IPS-18a (cell line): ENCODE measurements around the gene DPPA3.
"Not testable (repeated sequence)": the region's sequence is repeated elsewhere in the genome, so short reads cannot be mapped to it uniquely, and the experiment has no call there.

Experiments
- H3K27ac ChIP-seq: one replicate; pipeline ENCODE4 v1.5.1; 2013; ENCODE audit warnings: low read length
- H3K27me3 ChIP-seq: one replicate; pipeline ENCODE4 v1.6.1; 2013; ENCODE audit warnings: mild to moderate bottlenecking, low read length; ENCODE audit not compliant: control insufficient read depth, insufficient read depth
- H3K36me3 ChIP-seq: one replicate; pipeline ENCODE4 v1.6.1; 2013; ENCODE audit warnings: low read depth, low read length; ENCODE audit not compliant: control insufficient read depth
- H3K4me1 ChIP-seq: one replicate; pipeline ENCODE4 v1.6.1; 2013; ENCODE audit warnings: low read depth, low read length; ENCODE audit not compliant: control insufficient read depth
- H3K4me3 ChIP-seq: one replicate; pipeline ENCODE4 v1.5.1; 2013; ENCODE audit warnings: low read length
- H3K9ac ChIP-seq: one replicate; pipeline ENCODE4 v1.6.1; 2013; ENCODE audit warnings: mild to moderate bottlenecking, low read length, moderate library complexity
- H3K9me3 ChIP-seq: one replicate; pipeline ENCODE4 v1.6.1; 2013; ENCODE audit warnings: low read depth, low read length; ENCODE audit not compliant: control insufficient read depth

Gene DPPA3

DNA sequence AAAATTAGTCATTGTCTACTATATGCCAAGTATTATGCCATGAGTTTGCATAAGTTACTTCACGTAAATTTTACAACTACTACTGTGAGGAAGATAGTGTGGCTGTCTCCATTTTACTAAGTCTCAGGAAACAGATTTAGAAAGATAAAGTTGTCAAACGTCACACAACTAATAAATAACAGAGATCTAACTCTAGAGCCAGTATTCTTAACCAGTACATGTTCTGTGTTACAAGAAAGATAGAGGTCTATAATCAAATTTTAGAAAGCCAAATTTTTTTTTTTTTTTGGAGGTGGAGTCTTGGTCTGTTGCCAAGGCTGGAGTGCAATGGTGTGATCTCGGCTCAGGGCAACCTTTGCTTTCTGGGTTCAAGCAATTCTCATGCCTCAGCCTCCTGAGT, 21.8 kb downstream of the DPPA3 start:
- H3K9me3 ChIP-seq = no peaks in the 10 kb centered on the region
- H3K4me3 ChIP-seq = no peak overlapping the region
- no peaks in the 10 kb centered on the region for H3K27me3 ChIP-seq
- no peaks in the 10 kb centered on the region for H3K36me3 ChIP-seq
- H3K27ac ChIP-seq = no peak overlapping the region
- H3K4me1 ChIP-seq = peaks cover 5% of the 10 kb centered on the region
- H3K9ac ChIP-seq = no peak overlapping the region

GRCh38 chr12:7747246-7747645, 36.0 kb downstream of the DPPA3 start, which contains the start of gene CLEC4C:
CLEC4C (minus strand) TSS chr12:7747375; CDS start chr12:7747348, 27 bp downstream.
- Histone ChIP-seq H3K4me1 (no peaks in the 10 kb centered on the region), H3K27me3 (no peaks in the 10 kb centered on the region), H3K9ac (no peak within 1 kb of the TSS), H3K36me3 (no peaks in the 10 kb centered on the region), H3K9me3 (no peaks in the 10 kb centered on the region), H3K27ac (no peak within 1 kb of the TSS), H3K4me3 (no peak within 1 kb of the TSS)

GRCh38 chr12:7748852-7749251, 37.6 kb downstream of the DPPA3 start:
- H3K9me3 ChIP-seq = no peaks in the 10 kb centered on the region
- no peak overlapping the region for H3K27ac ChIP-seq
- no peak overlapping the region for H3K4me3 ChIP-seq
- no peak overlapping the region for H3K9ac ChIP-seq
- no peaks in the 10 kb centered on the region for H3K27me3 ChIP-seq
- no peaks in the 10 kb centered on the region for H3K36me3 ChIP-seq
- H3K4me1 ChIP-seq = no peaks in the 10 kb centered on the region

DNA sequence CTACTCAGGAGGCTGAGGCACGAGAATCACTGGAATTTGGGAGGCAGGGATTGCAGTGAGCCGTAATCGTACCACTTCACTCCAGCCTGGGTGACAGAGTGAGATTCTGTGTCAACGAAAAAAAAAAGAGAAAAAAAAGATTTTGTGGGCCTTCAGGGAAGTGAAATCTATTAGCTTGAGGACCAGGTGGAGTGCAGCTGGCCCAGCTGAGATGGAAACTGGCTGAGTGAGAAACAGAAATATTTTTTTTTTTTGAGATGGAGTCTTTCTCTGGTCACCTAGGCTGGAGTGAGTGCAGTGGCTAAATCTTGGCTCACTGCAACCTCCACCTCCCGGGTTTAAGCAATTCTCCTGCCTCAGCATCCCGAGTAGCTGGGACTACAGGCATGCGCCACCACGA, 38.2 kb downstream of the DPPA3 start:
- Histone ChIP-seq H3K9ac (no peak overlapping the region), H3K27ac (no peak overlapping the region), H3K4me1 (no peaks in the 10 kb centered on the region), H3K27me3 (no peaks in the 10 kb centered on the region), H3K4me3 (no peak overlapping the region), H3K9me3 (no peaks in the 10 kb centered on the region), H3K36me3 (no peaks in the 10 kb centered on the region)

- no peak overlapping the region for H3K27ac ChIP-seq
- H3K36me3 ChIP-seq = no peaks in the 10 kb centered on the region
- H3K4me3 ChIP-seq = no peak overlapping the region
These were observed 39.1 kb downstream of the DPPA3 start for GRCh38 chr12:7750350-7750749.

GRCh38 chr12:7751394-7751793, 40.2 kb downstream of the DPPA3 start:
- H3K4me1 ChIP-seq = no peaks in the 10 kb centered on the region

More at GRCh38 chr12:7750350-7750749, 39.1 kb downstream of the DPPA3 start:
- no peaks in the 10 kb centered on the region for H3K9me3 ChIP-seq
- no peaks in the 10 kb centered on the region for H3K4me1 ChIP-seq
- H3K9ac ChIP-seq = no peak overlapping the region
- no peaks in the 10 kb centered on the region for H3K27me3 ChIP-seq

DNA sequence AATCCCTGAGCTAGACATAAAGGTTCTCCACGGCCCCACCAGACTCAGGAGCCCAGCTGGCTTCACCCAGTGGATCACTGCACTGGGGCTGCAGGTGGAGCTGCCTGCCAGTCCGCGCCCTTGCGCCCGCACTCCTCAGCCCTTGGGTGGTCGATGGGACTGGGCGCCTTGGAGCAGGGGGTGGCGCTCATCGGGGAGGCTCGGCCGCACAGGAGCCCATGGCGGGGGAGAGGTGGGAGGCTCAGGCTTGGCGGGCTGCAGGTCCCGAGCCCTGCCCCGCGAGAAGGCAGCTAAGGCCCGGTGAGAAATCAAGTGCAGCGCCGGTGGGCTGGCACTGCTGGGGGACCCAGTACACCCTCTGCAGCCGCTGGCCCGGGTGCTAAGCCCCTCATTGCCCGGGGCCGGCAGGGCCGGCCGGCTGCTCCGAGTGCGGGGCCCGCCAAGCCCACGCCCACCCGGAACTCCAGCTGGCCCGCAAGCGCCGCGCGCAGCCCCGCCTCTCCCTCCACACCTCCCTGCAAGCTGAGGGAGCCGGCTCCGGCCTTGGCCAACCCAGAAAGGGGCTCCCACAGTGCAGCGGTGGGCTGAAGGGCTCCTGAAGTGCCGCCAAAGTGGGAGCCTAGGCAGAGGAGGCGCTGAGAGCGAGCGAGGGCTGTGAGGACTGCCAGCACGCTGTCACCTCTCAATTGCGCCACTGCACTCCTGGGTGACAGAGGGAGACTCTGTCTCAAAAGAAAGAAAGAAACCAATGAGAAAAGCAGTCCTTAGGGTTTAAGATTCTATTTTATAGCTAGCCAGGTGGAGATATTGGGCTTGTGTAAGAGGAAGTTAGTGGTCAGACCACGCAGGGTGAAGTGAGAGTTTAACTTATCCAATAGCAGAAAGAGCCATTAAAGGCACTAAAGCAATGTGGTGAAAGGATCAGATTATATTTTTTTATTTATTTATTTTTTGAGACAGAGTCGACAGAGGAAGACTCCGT, 41.0 kb downstream of the DPPA3 start:
- not testable (repeated sequence) for H3K27ac ChIP-seq, H3K27me3 ChIP-seq, H3K4me1 ChIP-seq, H3K4me3 ChIP-seq, H3K9ac ChIP-seq, H3K36me3 ChIP-seq, H3K9me3 ChIP-seq

More at GRCh38 chr12:7751394-7751793, 40.2 kb downstream of the DPPA3 start:
- Histone ChIP-seq H3K9ac (no peak overlapping the region), H3K27me3 (no peaks in the 10 kb centered on the region), H3K27ac (no peak overlapping the region), H3K36me3 (no peaks in the 10 kb centered on the region), H3K4me3 (no peak overlapping the region), H3K9me3 (no peaks in the 10 kb centered on the region)

GRCh38 chr12:7755668-7756067, 44.4 kb downstream of the DPPA3 start:
- not testable (repeated sequence) for H3K27ac ChIP-seq, H3K4me3 ChIP-seq

GRCh38 chr12:7756993-7757392, 45.8 kb downstream of the DPPA3 start:
- peaks cover 10% of the 10 kb centered on the region for H3K4me1 ChIP-seq
- H3K27me3 ChIP-seq = no peaks in the 10 kb centered on the region
- H3K4me3 ChIP-seq = no peak overlapping the region
- no peaks in the 10 kb centered on the region for H3K9me3 ChIP-seq
- no peak overlapping the region for H3K27ac ChIP-seq
- no peak overlapping the region for H3K9ac ChIP-seq
- no peaks in the 10 kb centered on the region for H3K36me3 ChIP-seq

More at GRCh38 chr12:7755668-7756067, 44.4 kb downstream of the DPPA3 start:
- H3K9me3 ChIP-seq, H3K36me3 ChIP-seq, H3K4me1 ChIP-seq, H3K27me3 ChIP-seq, H3K9ac ChIP-seq: not testable (repeated sequence)

DNA sequence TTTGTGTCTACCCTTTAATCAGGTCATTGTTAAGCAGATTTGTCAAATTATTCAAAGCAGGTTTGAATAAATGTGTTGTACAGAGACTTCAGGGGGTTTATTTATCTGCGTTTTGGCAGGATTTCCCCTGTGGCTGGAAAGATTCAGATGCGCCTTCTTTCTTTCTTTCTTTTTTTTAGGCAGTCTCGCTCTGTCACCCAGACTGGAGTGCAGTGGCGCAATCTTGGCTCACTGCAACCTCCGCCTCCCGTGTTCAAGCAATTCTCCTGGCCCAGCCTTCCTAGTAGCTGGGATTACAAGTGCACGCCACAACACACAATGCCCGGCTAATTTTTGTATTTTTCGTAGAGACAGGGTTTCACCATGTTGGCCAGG, 47.5 kb downstream of the DPPA3 start:
- no peaks in the 10 kb centered on the region for H3K36me3 ChIP-seq
- H3K27ac ChIP-seq = peak overlapping the region; percentile 17
- H3K4me3 ChIP-seq = no peak overlapping the region
- H3K9me3 ChIP-seq = no peaks in the 10 kb centered on the region
- peaks cover 10% of the 10 kb centered on the region for H3K4me1 ChIP-seq
- no peak overlapping the region for H3K9ac ChIP-seq
- no peaks in the 10 kb centered on the region for H3K27me3 ChIP-seq
